H1 (cell line): ENCODE measurements around the gene NBEA. TPM values are rescaled to one million over a fixed set of nuclear protein-coding genes. Genes with fewer than 3 reads are reported as not detected.

ENCODE experiments used
- CTCF ChIA-PET: fragments of 300-600 bp; sonication (Branson Sonifier 250); formaldehyde crosslinking; loops from one replicate; lab custom pipeline; 2021; ENCODE audit not compliant: partially characterized antibody; lab: Charles Lee
- POLR2A ChIA-PET: fragments of 300-600 bp; sonication (Branson Sonifier 250); formaldehyde crosslinking; loops from one replicate; lab custom pipeline; 2021; ENCODE audit warnings: inconsistent platforms; ENCODE audit not compliant: partially characterized antibody; lab: Charles Lee
- DNase-seq, 2 experiments: peaks; one replicate each; pipeline versions ENCODE4 v3.0.0 to v3.0.0-alpha.2; 2010 to 2022; ENCODE audit warnings: low spot score in 2 of 2, low read depth in 1 of 2, mixed read lengths in 1 of 2
- FAIRE-seq: peaks from 2 replicates; lab custom pipeline; 2011; peaks lifted over from hg19 to GRCh38; lab: Jason Lieb, UNC
- H2AFZ ChIP-seq: 2 replicates; pipeline ENCODE4 v1.8.1; 2012; ENCODE audit warnings: low read length, inconsistent platforms
- H2AK5ac ChIP-seq: 2 replicates; pipeline ENCODE4 v1.6.1; 2013; ENCODE audit warnings: low read depth, low read length
- H2BK120ac ChIP-seq: replicated peaks from 2 replicates; pipeline ENCODE3; 2013; ENCODE audit warnings: low read depth, low read length, inconsistent platforms
- H2BK12ac ChIP-seq: 2 replicates; pipeline ENCODE4 v1.6.1; 2013; ENCODE audit warnings: low read depth, low read length
- H2BK15ac ChIP-seq: 2 replicates; pipeline ENCODE4 v1.6.1; 2013; ENCODE audit warnings: low read length
- H2BK20ac ChIP-seq: 2 replicates; pipeline ENCODE4 v1.6.1; 2013; ENCODE audit warnings: low read length
- H2BK5ac ChIP-seq: 2 replicates; pipeline ENCODE4 v1.6.1; 2013; ENCODE audit warnings: low read depth, low read length
- H3K14ac ChIP-seq: 2 replicates; pipeline ENCODE4 v1.6.1; 2013; ENCODE audit warnings: inconsistent platforms; ENCODE audit not compliant: insufficient read length
- H3K18ac ChIP-seq: 2 replicates; pipeline ENCODE4 v1.6.1; 2013; ENCODE audit warnings: low read length; ENCODE audit errors: extremely low read depth
- H3K23ac ChIP-seq: 2 replicates; pipeline ENCODE4 v1.6.1; 2013; ENCODE audit warnings: inconsistent platforms; ENCODE audit not compliant: insufficient read length
- H3K23me2 ChIP-seq: 2 replicates; pipeline ENCODE4 v1.6.1; 2013; ENCODE audit warnings: low read depth, low read length
- H3K27ac ChIP-seq: 2 replicates; pipeline ENCODE4 v1.6.1; 2011; ENCODE audit warnings: low read depth, low read length, inconsistent platforms
- H3K27me3 ChIP-seq, 4 experiments: replicated peaks in 1 of 4; 1 replicate in 1 of 4; 2 replicates in 3 of 4; pipeline versions ENCODE4 v1.6.1 to v1.8.1; 2011 to 2013; ENCODE audit warnings: low read length in 3 of 4, mild to moderate bottlenecking in 3 of 4, inconsistent platforms in 2 of 4, mixed read lengths in 2 of 4, moderate library complexity in 1 of 4; ENCODE audit not compliant: control insufficient read depth in 3 of 4, insufficient read depth in 3 of 4; ENCODE audit errors: extremely low read depth in 1 of 4
- H3K36me3 ChIP-seq, 4 experiments: 2 replicates each; pipeline versions ENCODE4 v1.6.1 to v1.8.1; 2011 to 2013; ENCODE audit warnings: mild to moderate bottlenecking in 4 of 4, low read length in 3 of 4, moderate library complexity in 2 of 4, control low read depth in 1 of 4, inconsistent platforms in 1 of 4; ENCODE audit not compliant: insufficient read depth in 4 of 4, control insufficient read depth in 2 of 4
- H3K4ac ChIP-seq: replicated peaks from 2 replicates; pipeline ENCODE3; 2013; ENCODE audit warnings: low read length, low read depth, mixed read lengths, inconsistent platforms; ENCODE audit not compliant: insufficient read length
- H3K4me1 ChIP-seq, 4 experiments: replicated peaks in 1 of 4; 1 replicate in 1 of 4; 2 replicates in 3 of 4; pipeline versions ENCODE4 v1.6.1 to v1.8.1; 2011 to 2013; ENCODE audit warnings: low read length in 3 of 4, inconsistent platforms in 2 of 4, mixed read lengths in 1 of 4; ENCODE audit not compliant: insufficient read depth in 4 of 4, control insufficient read depth in 3 of 4
- H3K4me2 ChIP-seq, 2 experiments: 2 replicates each; pipeline versions ENCODE4 v1.6.1 to v1.8.1; 2011 to 2013; ENCODE audit warnings: low read depth in 2 of 2, low read length in 2 of 2, control low read depth in 1 of 2, inconsistent platforms in 1 of 2, mild to moderate bottlenecking in 1 of 2; ENCODE audit not compliant: insufficient read depth in 1 of 2
- H3K4me3 ChIP-seq, 4 experiments: fragments of 200-600, 300-600 bp in 1 of 4; sonication (generic), shearing (Covaris generic), sonication (Bioruptor Twin) in 1 of 4; 2 replicates each; pipeline versions ENCODE4 v1.5.1 to v1.8.1; 2011 to 2016; ENCODE audit warnings: low read length in 4 of 4, low read depth in 3 of 4, control low read depth in 2 of 4, inconsistent platforms in 2 of 4, mild to moderate bottlenecking in 2 of 4, mixed read lengths in 1 of 4, moderate library complexity in 1 of 4; ENCODE audit not compliant: insufficient read depth in 2 of 4; ENCODE audit errors: extremely low read depth in 1 of 4
- H3K56ac ChIP-seq: replicated peaks from 2 replicates; pipeline ENCODE3; 2013; ENCODE audit warnings: low read depth, mild to moderate bottlenecking, mixed read lengths, low read length, inconsistent platforms; ENCODE audit not compliant: insufficient read length
- H3K79me1 ChIP-seq: 2 replicates; pipeline ENCODE4 v1.6.1; 2013; ENCODE audit warnings: low read depth, low read length, control low read depth
- H3K79me2 ChIP-seq, 2 experiments: 2 replicates each; pipeline versions ENCODE4 v1.6.1 to v1.8.1; 2012 to 2013; ENCODE audit warnings: low read length in 2 of 2, mild to moderate bottlenecking in 2 of 2, inconsistent platforms in 1 of 2; ENCODE audit not compliant: insufficient read depth in 2 of 2, control insufficient read depth in 1 of 2
- H3K9ac ChIP-seq, 4 experiments: replicated peaks in 1 of 4; 1 replicate in 1 of 4; 2 replicates in 3 of 4; pipeline versions ENCODE4 v1.6.1 to v1.8.1; 2011 to 2013; ENCODE audit warnings: low read depth in 3 of 4, low read length in 3 of 4, control low read depth in 2 of 4, mild to moderate bottlenecking in 2 of 4, moderate library complexity in 2 of 4, inconsistent platforms in 1 of 4; ENCODE audit errors: extremely low read depth in 1 of 4
- H3K9me3 ChIP-seq, 2 experiments: 2 replicates each; pipeline versions ENCODE4 v1.6.1 to v1.8.1; 2012 to 2013; ENCODE audit warnings: mild to moderate bottlenecking in 2 of 2, moderate library complexity in 2 of 2, control low read depth in 1 of 2, inconsistent platforms in 1 of 2, low read depth in 1 of 2, low read length in 1 of 2, mixed read lengths in 1 of 2; ENCODE audit not compliant: insufficient read depth in 2 of 2
- H4K20me1 ChIP-seq, 2 experiments: replicated peaks in 1 of 2; 2 replicates each; pipeline versions ENCODE3 to v1.8.1; 2011 to 2013; ENCODE audit warnings: inconsistent platforms in 2 of 2, low read length in 2 of 2, mild to moderate bottlenecking in 1 of 2; ENCODE audit not compliant: insufficient read depth in 2 of 2, control insufficient read depth in 1 of 2
- H4K5ac ChIP-seq: 2 replicates; pipeline ENCODE4 v1.6.1; 2013; ENCODE audit warnings: low read length, low read depth, mixed read lengths, inconsistent platforms; ENCODE audit not compliant: insufficient read length
- H4K8ac ChIP-seq: 2 replicates; pipeline ENCODE4 v1.8.0; 2013; ENCODE audit warnings: mild to moderate bottlenecking, moderate library complexity, low read length, inconsistent platforms; ENCODE audit not compliant: insufficient read depth; ENCODE audit errors: extremely low read depth
- H4K91ac ChIP-seq: replicated peaks from 2 replicates; pipeline ENCODE3; 2013; ENCODE audit warnings: low read length, mixed read lengths, inconsistent platforms; ENCODE audit not compliant: insufficient read length
- ASH2L ChIP-seq: fragments of 200-600, 300-600 bp; sonication (generic); IDR thresholded peaks from one replicate; pipeline ENCODE4 v1.7.1; 2017; ENCODE audit warnings: low read length
- CTBP2 ChIP-seq: IDR thresholded peaks from 2 replicates; pipeline ENCODE4 v1.7.0; 2011; ENCODE audit warnings: borderline replicate concordance, mild to moderate bottlenecking, moderate library complexity, mixed read lengths, low read length; ENCODE audit not compliant: insufficient read depth, insufficient read length
- JUND ChIP-seq: IDR thresholded peaks from 2 replicates; pipeline ENCODE4 v1.6.1; 2011; ENCODE audit warnings: mild to moderate bottlenecking, improper control_type of control experiment, low read length
- NANOG ChIP-seq: IDR thresholded peaks from 2 replicates; pipeline ENCODE4 v1.6.1; 2011; ENCODE audit warnings: low read length, low read depth, mild to moderate bottlenecking, inconsistent platforms; ENCODE audit not compliant: insufficient read depth, poor library complexity, severe bottlenecking
- POLR2A ChIP-seq, 2 experiments: IDR thresholded peaks; 1 replicate in 1 of 2; 2 replicates in 1 of 2; pipeline ENCODE4 v1.6.1; 2011; ENCODE audit warnings: low read depth in 2 of 2, low read length in 2 of 2, mild to moderate bottlenecking in 2 of 2; ENCODE audit errors: control extremely low read depth in 1 of 2
- RFX5 ChIP-seq: IDR thresholded peaks from 2 replicates; pipeline ENCODE4 v1.6.1; 2011; ENCODE audit warnings: low read depth, low read length, improper control_type of control experiment, borderline replicate concordance
- WGBS, 2 experiments: shearing (Covaris generic) in 1 of 2; methylation state at CpG; one replicate each; pipeline versions ENCODE4 v1.1.6 to v1.1.7; 2013 to 2015; ENCODE audit warnings: low lambda C conversion rate in 2 of 2, mixed read lengths in 2 of 2, inconsistent platforms in 1 of 2, low coverage in 1 of 2, missing lambda C conversion rate in 1 of 2; ENCODE audit not compliant: insufficient replicate concordance in 2 of 2, insufficient coverage in 1 of 2, insufficient read length in 1 of 2; ENCODE audit errors: extremely low coverage in 1 of 2, missing lambda C conversion rate in 1 of 2; 5-methylcytosine and 5-hydroxymethylcytosine counted together
- polyA plus RNA-seq, 7 experiments: library from polyadenylated mRNA; depleted of rRNA in 3 of 7; stranded (reverse) in 5 of 7; unstranded in 2 of 7; fragments of >200 nt in 5 of 7; fragments of 200-250 nt in 2 of 7; gene quantifications; 1 replicate in 5 of 7; 2 replicates in 1 of 7; 4 replicates in 1 of 7; pipeline versions ENCODE4 v1.2.1 to v1.2.3, GENCODE V29; 2011 to 2013; ENCODE audit warnings: missing spikeins in 2 of 7, mixed read lengths in 2 of 7
- total RNA-seq: library from RNA; stranded (reverse); fragmentation: NEBNext Ultra II Directional; extraction: Animal tissue kit (Norgen Biotek cat#: 25700); gene quantifications from 2 replicates; pipeline ENCODE4 v1.2.1, GENCODE V29; 2021

The NBEA gene
- total and polyA plus RNA-seq, 2 of the 8 experiments (the other 6 are each of a cell fraction or from before 2014, with no cell fraction given): 14.2 to 21.5 TPM

GRCh38 chr13:35208587-35208986, 266.5 kb downstream of the NBEA start:
- Histone ChIP-seq H2AK5ac (no peak overlapping the region), H2AFZ (no peak overlapping the region), H4K91ac (no peak overlapping the region), H3K36me3 (peaks cover 0 to 13% (median 4%) of the 10 kb centered on the region in 4 experiments; a peak in 3 of 8 replicates), H3K4me1 (no peaks in the 10 kb centered on the region), H2BK20ac (no peak overlapping the region), H3K4me2 (no peak overlapping the region), H3K9me3 (no peaks in the 10 kb centered on the region; a peak in 1 of 4 replicates), H3K14ac (no peak overlapping the region), H4K8ac (no peak overlapping the region), H3K79me1 (no peaks in the 10 kb centered on the region), H2BK120ac (no peak overlapping the region), H3K27ac (no peak overlapping the region), H4K5ac (no peak overlapping the region), H3K4ac (no peak overlapping the region), H3K79me2 (no peaks in the 10 kb centered on the region), H3K23ac (no peak overlapping the region), H4K20me1 (no peaks in the 10 kb centered on the region), H3K9ac (no peak overlapping the region; a peak in 1 of 7 replicates), H3K18ac (no peak overlapping the region), H2BK5ac (no peak overlapping the region), H3K56ac (no peak overlapping the region), H3K27me3 (no peaks in the 10 kb centered on the region), H2BK15ac (no peak overlapping the region), H3K4me3 (no peak overlapping the region), H2BK12ac (no peak overlapping the region), H3K23me2 (no peaks in the 10 kb centered on the region)
- no peak for FAIRE-seq
- ChIA-PET CTCF (interaction anchor here (0.8 kb wide), 1 partner anchor 32 kb away, joined by 3 read pairs; no protein-coding TSS in a partner anchor), POLR2A (no interaction called here)
- no peak for DNase-seq
- 82% methylated on average over 1 of the region's 1 CpG; no CpG with 5 or more reads in 1 of the 2 experiments for WGBS, 2 experiments
- TF ChIP-seq RFX5 (no peak), CTBP2 (no peak), ASH2L (no peak), JUND (no peak), NANOG (no peak), POLR2A (IDR thresholded peaks at IDR 0.05; ENCODE audit: control extremely low read depth in 1 of 2, low read depth in 2 of 2, low read length in 2 of 2) (no peak)
